Cerebellar nuclear complex (tissue), 1 donor: ENCODE results near the gene CSPG4.
"Not testable (repeated sequence)": the region's sequence is repeated elsewhere in the genome, so short reads cannot be mapped to it uniquely, and the experiment has no call there.

Experiments
- DNase-seq, 2 experiments: peaks; one replicate each; lab custom pipeline; 2025; lab: John Stamatoyannopoulos, UW

Gene CSPG4

DNA sequence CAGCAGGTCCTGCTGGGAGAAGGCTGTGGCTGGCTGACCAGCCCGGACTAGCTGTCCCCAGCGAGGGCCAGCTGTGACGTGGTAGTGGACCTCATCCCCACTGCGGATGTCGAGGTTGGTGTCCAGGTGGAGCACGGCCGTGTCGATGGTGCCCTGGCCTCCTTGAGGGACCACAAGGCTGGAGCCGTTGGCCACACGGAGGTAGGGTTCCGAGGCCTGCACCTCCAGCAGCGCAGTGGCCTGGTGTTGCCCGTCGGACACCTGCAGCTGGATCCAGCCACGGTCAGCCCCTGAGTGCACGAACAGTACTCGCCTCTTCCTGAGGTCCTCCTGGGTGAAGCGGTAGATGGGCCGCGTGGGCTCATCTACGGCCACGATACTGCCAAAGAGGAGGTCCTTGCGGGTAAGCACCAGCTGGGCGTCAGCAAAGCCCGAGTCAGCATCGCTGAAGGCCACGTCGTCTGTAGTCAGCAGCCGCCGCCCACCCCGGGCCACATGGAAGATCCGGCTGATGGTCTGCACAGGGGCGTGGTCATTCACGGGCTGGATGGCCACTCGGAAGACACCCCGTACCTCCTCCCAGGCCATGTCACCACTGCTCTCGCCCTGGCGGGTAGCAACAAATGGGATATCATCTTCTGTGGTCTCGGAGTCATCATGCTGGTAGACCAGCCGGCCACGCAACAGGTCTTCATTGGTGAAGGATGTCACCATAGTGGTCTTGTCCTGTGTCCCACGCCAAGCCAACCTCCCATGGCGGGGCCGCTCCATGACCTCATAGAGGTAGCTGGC is 25.0 kb downstream of the CSPG4 start:
- no peak for DNase-seq

DNA sequence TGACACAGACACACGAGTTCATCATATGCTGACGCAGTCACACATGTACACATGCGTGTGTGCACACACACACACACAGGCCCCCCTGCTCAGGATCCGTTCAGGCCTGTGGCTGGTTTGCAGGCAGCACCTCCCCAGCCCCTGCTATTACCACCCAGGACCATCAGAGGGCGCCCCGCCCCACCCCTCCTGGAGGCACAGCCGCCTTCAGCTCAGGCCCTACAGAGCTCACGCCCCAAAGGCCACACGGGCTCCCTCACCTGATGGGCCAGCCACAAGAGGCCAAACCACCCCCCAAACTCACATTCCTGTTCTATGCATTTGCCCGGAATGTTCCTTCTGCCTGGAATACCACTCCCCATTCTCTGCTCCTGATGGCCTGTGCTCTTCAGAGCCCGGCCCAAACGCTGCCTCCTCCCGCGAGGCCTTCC is 26.4 kb downstream of the CSPG4 start:
- DNase-seq = peak in 1 of 2 experiments; percentile 12

GRCh38 chr15:75685195-75685594 is 27.5 kb downstream of the CSPG4 start:
- DNase-seq = no peak

- no peak for DNase-seq
Measured at GRCh38 chr15:75684648-75685047, 28.0 kb downstream of the CSPG4 start.

DNA sequence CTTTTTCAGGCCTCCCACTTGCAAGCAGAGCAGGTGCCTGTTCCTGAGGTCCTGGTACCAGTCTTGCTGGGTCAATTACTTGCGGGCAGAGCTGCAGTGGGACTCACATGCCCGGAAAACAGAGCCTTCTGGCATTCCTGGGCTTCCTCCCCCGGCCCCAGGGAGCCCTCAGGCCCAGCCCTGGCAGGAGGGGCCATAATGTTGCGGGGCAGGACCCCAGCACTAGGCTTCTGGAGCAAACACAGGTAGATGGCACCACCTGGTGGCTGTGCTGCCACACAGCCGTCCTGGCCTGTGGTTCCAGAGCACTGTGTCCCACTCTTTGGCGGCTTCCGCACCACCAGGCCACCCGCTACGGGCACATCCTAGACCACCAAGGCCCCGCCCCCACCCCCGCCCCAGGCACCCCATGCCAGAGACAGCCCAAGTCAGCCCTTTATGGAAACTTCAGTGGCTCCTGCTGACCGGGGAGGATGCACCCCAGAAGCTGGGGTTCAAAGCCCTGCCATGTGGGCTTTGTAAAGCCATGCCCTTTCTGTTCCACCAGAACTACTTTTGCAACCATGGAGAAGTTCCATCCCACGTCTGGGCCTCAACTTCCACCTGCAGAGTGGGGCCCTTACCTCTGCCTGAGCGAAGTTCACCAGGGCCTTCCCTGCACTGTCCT is 28.9 kb downstream of the CSPG4 start:
- DNase-seq = not testable (repeated sequence)

DNA sequence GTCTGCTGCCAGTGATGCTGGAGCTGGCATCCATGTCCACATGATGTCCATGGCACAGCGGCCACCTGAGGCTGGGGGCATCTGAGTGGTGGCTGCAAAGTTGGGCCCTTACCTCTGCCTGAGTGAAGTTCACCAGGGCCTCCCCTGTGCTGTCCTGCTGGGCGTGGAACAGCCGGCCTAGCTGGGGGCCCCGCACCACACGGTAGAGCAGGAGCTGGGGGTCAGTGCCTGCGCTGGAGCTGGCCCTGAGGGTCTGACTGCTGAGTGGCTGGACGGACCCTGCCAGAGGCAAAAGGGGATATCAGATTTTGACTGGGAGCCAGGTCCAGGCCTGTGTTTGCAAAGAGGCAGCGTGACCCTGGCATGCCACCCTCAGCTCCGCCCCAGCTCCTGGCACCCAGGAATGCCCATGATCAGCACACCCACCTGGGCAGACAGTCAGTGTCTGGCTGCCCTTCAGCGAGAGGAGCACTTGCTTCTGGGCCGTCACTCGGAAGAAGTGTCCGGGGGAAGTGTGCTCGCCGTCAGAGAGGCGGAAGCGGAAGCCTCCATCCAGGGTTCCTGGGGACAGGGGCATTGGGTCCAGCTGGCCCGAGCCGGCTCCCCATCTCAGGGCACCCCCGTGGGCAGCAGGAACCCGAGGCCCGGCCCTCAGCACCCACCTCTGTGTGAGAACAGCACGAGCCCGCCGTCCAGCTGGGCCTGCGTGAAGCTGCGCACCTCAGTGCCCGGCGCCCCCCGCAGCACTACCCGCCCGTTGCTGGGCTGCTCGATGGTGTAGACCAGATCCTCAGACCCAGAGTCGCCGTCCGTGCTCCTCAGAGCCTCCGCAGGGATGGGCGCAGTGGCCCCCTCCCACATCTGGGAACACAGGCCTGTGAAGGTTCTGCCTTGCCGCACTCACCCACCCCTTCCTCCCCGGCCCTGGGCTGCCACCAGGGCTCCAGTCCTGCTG is 30.2 kb downstream of the CSPG4 start:
- DNase-seq = no peak

DNA sequence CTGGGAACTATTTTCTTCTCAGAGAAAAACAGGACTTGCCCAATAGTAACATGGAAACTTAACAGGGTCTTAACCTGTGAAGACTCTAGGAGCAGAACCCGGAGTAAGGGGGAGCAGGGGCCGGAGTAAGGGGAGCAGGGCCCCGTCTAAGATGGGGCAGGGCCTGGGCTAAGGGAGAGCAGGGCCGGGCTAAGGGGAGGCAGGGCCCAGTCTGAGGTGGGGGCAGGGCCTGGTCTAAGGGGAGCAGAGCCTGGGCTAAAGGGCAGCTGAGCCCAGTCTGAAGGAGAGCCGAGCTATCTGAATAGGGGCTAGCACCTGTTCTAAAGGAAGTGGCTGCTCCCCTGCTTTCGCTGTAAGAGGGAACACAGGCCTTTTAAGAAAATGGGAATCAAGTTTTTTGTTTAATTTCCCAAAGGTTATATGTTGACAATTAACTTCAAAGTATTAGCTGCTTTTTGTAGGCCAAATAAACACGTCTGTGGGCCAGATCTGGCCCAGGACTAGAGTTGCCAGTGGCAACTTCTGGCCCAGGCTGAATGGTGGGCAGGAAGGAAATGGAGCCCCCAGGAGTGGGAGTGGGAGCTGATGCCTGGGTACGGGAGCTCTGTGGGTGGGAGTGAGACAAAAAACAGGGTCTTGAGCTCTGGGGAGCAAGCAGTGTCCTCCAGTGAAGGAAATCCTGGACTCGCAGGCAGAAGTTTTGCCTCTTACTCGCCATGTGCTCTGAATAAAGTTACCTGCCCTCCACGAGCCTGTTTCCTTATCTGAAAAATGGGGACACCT is 32.5 kb downstream of the CSPG4 start:
- DNase-seq = no peak

DNA sequence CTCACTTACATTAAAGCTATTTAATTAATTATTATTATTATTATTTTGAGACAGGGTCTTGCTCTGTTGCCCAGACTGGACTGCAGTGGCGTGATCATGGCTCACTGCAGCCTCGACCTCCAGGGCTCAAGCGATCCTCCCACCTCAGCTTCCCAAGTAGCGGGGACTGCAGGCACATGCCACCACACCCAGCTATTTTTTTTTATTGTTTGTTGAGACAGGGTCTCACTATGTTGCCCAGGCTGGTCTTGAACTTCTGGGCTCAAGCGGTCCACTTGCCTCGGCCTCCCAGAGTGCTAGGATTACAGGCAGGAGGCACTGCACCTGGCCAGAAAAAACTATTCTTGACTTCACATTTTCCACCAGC is 34.3 kb downstream of the CSPG4 start:
- DNase-seq = not testable (repeated sequence)

GRCh38 chr15:75677465-75678323 is 35.0 kb downstream of the CSPG4 start:
- DNase-seq = no peak

GRCh38 chr15:75676688-75677464 is 35.8 kb downstream of the CSPG4 start:
- no peak for DNase-seq

- DNase-seq = no peak
Measured at GRCh38 chr15:75675579-75676404, 36.9 kb downstream of the CSPG4 start.

GRCh38 chr15:75674366-75674765 is 38.3 kb downstream of the CSPG4 start:
- no peak for DNase-seq

DNA sequence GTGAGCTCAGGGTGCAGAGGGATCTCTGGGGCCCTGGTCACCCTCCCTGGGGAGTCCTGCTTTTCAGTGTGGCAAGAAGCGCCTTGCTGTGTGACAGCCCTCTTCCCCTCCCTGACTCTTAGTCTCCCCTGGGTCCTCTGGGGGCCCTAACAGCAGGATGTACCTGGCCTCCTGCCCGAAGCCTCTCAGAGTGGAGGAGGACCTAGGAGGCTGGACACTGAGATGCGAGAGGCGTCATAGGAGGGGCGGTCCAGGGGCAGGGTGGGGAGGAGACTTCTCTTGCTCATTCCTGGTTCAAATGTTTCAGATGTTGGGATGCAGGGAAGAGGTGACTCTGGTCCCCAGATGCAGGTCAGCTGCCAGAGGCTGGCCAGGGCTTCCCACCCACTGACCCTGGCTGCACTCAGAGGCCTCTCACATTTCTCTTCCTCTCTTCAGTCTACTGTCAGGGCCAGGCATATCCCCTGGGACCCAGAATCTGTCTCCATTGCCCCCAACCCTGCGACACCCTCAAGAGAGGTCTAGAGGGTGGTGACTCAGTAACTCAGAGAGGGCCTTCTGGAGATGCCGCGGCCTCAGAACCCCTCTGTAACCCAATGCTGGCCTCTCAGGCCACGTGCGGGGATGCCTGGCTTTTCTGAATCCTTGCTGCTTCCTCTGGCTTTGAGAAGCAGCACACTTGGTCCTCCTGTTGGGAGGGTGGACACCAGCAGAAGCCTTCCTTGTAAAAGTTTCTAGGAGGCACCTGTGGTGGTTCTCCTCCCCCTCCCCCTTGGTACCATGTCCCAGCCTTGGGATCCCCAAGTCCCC is 39.0 kb downstream of the CSPG4 start:
- DNase-seq = no peak

DNA sequence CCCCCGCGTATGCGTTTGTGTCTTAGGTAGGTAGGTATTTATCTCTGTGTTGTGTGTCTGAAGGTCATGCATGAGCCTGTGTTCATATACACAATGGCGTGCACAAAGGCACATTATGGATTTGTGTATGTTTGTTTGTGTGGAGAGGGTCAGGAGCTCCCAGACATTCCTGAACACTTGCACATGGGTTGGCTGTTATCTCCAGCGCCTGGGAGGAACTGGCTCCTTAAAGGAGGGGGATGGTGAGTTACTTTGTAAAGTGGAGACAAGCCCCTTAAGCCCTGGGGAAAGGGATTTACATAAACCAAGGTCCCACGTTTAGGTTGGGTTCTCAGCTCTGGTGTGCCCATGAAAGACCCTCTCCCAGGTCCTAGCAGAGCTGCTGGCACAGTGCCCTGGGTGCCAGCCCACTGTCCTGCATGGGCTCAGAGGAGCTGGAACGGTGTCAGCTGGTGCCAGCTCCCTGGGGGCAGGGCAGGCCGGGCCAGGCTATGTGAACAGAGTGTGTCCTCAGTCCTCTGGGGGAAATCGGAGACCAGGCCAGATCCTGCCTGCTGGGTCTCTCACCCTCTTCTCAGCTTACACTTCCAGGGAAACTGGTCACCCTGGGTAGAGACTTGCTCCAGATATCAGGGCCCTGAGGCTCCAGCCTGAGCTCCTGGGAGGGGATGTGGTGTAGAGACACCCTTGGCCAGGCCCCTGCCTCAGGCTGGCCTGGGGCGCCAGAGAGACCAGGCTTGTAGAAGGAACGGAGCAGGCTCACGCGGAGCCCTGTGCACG is 39.8 kb downstream of the CSPG4 start:
- no peak for DNase-seq

GRCh38 chr15:75671730-75672602 is 40.7 kb downstream of the CSPG4 start:
- DNase-seq = no peak

DNA sequence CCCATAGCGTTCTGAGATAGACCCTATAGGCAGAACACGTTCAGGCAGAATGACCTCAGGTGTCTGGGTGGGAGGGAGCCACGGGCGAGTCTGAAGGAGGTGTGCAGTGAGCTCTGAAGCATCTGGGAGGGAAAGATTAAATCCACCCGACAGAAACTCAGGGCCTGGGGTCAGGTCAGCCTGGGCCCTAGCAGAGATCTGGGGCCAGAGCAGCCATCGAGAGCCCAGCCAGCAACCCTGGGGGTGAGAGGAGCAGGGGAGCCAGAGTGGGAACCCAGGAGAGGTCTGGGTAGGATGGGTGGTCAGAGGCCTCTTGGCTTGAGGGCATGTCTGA is 42.8 kb downstream of the CSPG4 start:
- no peak for DNase-seq
